Peyer's patch (tissue), 4 donors: ENCODE data around the gene LYRM9.

Experiments
- CTCF ChIP-seq, 6 experiments: fragments of 450-650 bp in 4 of 6; fragments of 200-600 bp in 2 of 6; sonication (generic) in 1 of 6; IDR thresholded peaks; one replicate each; pipeline ENCODE4 v1.5.1; 2017 to 2019; ENCODE audit warnings: antibody characterized with exemption in 6 of 6, mild to moderate bottlenecking in 3 of 6, moderate library complexity in 1 of 6
- POLR2A ChIP-seq, 2 donors: fragments of 450-650 bp; IDR thresholded peaks; one replicate each; pipeline ENCODE4 v1.5.1; 2017; ENCODE audit warnings: antibody characterized with exemption in 2 of 2, mild to moderate bottlenecking in 2 of 2, moderate library complexity in 2 of 2

GRCh38 chr17:27879987-27880608, 13.1 kb downstream of the LYRM9 start:
- peak; percentile 30 to 93 (median 83) for TF ChIP-seq CTCF (IDR thresholded peaks at IDR 0.05)
- TF ChIP-seq POLR2A (IDR thresholded peaks at IDR 0.05) = no peak
